HG02623 (cell line): Measurements from ENCODE around the gene GABBR2.

Experiments used
- ATAC-seq: cut with Tn5 transposase; IDR thresholded peaks from one replicate; pipeline ENCODE4 v1.9.1; 2021; ENCODE audit warnings: moderate library complexity; ENCODE audit not compliant: unreplicated experiment

GABBR2 gene

DNA sequence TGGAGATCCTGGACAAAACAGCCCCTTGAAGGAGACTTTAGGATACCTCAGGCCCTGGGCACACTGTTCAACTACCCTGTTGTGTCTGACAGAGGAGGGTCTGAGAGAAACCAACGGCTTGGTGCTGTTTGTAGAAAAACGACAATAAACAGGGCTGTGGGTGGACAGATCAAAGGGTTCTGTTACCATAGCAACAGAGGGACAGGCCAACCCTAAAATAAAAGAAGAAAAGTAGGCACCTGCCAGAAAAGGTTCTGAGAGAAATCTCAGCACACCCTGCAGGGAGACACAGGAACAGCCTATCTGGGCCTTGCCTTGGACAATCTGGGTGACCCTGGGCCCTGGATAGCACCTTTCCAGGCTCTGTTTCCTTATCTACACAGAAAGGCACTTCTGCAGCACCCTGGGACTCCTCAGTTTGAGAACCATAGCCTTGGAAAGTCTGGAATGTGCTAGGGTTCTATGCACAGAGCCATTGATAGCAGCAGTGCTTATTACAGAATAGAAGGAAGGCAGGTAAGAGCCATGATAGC is 348.5 kb downstream of the GABBR2 start:
- no peak for ATAC-seq

GRCh38 chr9:98359569-98359968 is 349.2 kb downstream of the GABBR2 start:
- ATAC-seq = no peak

GRCh38 chr9:98357921-98358535 is 350.7 kb downstream of the GABBR2 start:
- no peak for ATAC-seq

- ATAC-seq = no peak
Measured at GRCh38 chr9:98356953-98357690, 351.6 kb downstream of the GABBR2 start.

DNA sequence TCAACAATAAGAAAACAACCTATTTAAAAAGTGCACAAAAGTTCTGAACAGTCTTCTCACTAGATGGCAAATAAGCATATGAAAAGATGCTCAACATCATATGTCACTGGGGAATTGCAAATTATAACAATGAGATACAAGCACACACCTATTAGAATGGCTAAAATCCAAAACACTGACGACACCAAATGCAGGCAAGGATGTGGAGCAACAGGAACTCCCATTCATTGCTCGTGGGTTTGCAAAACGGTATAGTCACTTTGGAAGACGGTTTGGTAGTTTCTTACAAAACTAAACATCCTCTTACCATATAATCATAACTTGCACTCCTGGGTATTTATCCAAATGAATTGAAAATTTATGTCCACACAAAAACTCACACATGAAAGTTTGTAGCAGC is 352.4 kb downstream of the GABBR2 start:
- no peak for ATAC-seq

GRCh38 chr9:98351370-98351769 is 357.4 kb downstream of the GABBR2 start:
- ATAC-seq = no peak

DNA sequence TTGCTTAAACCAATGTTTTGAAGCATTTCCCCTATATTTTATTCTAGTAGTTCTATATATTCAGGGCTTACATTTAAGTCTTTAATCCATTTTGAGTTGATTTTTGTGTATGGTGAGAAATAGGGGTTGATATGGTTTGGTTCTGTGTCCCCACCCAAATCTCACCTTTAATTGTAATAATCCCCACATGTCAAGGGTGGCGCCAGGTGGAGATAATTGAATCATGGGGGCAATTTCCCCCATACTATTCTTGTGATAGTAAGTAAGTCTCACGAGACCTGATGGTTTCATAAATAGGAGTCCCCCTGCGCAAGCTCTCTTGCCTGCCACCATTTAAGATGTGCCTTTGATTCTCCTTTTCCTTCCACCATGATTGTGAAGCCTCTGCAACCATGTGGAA is 361.1 kb downstream of the GABBR2 start:
- no peak for ATAC-seq

DNA sequence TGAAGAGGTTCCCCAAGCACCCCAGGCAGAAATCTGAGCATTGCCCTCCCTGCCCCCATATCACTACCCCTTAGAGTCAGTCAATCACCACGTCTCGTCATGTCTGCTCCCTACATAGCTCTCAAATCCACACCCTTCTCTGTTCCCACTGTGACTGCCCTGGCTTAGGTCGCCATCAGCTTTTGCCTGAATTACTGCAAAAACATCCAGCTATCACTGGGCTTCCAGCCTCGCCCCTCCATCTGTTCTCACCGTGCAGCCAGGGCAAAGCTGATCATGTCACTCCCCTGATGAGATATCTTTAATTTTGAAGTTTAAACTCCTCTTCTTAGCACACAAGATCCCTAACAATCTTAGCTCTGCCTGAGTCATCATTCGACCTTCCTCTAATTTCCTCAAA is 363.7 kb downstream of the GABBR2 start:
- no peak for ATAC-seq

GRCh38 chr9:98344581-98344980 is 364.2 kb downstream of the GABBR2 start:
- no peak for ATAC-seq

- no peak for ATAC-seq
Measured at GRCh38 chr9:98342820-98343210, 365.9 kb downstream of the GABBR2 start.

- no peak for ATAC-seq
Measured at GRCh38 chr9:98342098-98342819, 366.5 kb downstream of the GABBR2 start.

GRCh38 chr9:98341157-98342097 is 367.3 kb downstream of the GABBR2 start:
- no peak for ATAC-seq

DNA sequence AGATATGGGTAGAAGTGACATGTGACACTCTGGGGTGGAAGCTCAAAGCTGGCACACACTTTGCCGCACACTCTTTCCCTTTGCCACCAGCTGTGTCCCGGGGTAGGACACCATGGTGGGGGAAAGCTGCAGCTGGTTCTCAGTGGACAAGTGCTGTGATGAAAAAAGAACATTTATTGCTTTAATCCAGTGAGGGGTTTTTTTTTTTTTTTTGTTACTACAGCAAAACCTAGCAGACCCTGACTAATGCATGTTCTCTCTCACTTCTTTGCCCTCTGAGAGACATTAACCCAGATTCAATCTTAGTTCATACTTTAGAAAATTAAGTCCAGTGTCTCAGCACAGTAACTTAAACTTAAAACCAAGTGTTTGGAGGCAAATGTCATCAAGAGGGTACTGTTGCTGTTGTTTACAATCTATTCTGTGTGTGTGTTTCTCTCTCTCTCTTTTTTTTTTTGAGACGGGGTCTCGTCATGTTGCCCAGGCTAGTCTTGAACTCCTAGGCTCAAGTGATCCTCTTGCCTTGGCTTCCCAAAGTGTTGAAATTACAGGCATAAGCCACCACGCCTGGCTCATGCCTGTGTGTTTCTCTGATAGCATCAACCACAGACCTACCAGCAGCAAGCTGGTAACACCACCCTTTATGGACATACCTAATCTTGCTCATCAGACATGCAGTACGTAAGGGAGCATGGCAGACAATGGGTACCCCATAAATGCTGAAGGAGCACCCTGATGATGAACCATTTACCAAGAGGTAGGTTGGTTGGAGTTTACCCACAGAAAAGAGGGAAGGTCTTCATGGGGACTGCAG is 368.5 kb downstream of the GABBR2 start:
- no peak for ATAC-seq

DNA sequence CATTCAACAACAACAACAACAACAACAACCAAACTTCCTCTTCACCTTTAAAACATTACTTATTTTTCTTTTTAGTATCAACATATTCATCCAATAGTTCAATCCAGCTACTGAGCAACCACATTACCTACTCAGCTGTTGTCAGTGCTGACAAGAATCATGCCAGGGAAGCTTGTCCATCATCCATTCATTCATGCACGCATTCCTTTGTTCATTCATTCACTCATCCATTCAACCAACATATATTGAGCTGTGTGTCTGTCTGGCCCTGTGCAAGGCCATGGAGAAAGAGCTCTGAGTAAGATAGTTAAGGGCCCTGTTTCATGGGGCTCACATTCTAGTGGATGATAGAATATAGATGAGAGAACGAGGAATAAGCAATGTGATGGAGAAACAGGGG is 373.1 kb downstream of the GABBR2 start:
- ATAC-seq = no peak

GRCh38 chr9:98334796-98335195 is 373.9 kb downstream of the GABBR2 start:
- no peak for ATAC-seq

DNA sequence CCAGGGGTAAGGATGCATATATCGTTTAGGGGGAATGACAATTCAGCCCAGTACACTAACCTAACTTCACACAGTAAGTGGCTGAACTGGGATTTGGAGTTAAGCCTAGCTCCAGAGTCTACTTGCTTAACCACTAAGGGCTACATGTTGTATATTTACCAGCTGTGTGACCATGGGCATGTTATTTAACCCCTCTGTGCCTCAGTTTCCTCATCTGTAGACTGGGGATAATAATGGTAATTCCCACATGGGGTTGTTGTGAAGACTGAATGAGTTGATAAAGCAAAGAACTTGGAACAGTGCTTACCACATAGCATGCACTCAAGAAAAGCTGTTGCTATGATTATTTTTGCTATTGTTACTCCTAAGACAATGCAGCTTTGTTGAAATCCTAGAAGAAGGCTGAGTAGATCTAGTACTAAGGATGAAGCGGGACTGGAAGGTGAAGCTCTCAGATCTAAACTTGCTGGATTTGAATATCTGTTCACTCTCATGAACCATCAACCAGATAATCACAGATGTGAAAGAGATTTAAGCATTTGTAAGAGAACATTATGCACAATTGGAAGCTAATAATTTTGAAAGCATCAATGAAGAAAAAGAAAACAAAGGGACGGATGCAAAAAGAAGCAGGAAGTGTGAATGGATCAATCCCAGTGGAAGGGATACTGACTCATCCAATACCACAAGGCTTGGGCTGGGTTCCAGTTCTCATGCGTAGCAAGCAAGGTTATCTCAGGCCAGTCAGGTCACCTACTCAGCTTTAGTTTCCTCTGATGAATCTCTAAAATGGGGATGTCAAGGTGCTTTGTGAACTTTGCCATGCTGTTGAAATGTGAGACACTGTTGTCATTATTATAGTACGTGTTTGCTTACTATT is 374.8 kb downstream of the GABBR2 start:
- ATAC-seq = no peak

GRCh38 chr9:98332405-98332831 is 376.3 kb downstream of the GABBR2 start:
- ATAC-seq = no peak

GRCh38 chr9:98331536-98332259 is 377.0 kb downstream of the GABBR2 start:
- no peak for ATAC-seq
